Neural cell (in vitro differentiated cells): Measurements from ENCODE around the gene KRTAP10-10. TPM values are rescaled to one million over a fixed set of nuclear protein-coding genes. Genes with fewer than 3 reads are reported as not detected.

Experiments used
- H2AFZ ChIP-seq: fragments of 200-600, 300-800 bp; sonication (generic), shearing (Covaris generic); 2 replicates; pipeline ENCODE4 v1.6.0; 2014; ENCODE audit warnings: low read depth, mild to moderate bottlenecking, antibody characterized with exemption, low read length, moderate library complexity
- H3F3A ChIP-seq: fragments of 200-600 bp; shearing (Covaris generic); 2 replicates; pipeline ENCODE4 v1.6.1; 2016; ENCODE audit warnings: mild to moderate bottlenecking, moderate library complexity, mixed read lengths, antibody characterized with exemption, low read length; ENCODE audit not compliant: insufficient read depth, poor library complexity, severe bottlenecking
- H3K27ac ChIP-seq: fragments of 200-600, 300-800 bp; sonication (generic), shearing (Covaris generic); 2 replicates; pipeline ENCODE4 v1.5.1; 2014; ENCODE audit warnings: mild to moderate bottlenecking, low read length, moderate library complexity
- H3K27me3 ChIP-seq: fragments of 300-800, 200-600 bp; sonication (generic), shearing (Covaris generic); 2 replicates; pipeline ENCODE4 v1.6.0; 2014; ENCODE audit warnings: mild to moderate bottlenecking, low read depth, low read length, moderate library complexity; ENCODE audit not compliant: insufficient read depth
- H3K36me3 ChIP-seq: fragments of 300-800, 200-600 bp; sonication (generic), shearing (Covaris generic); 2 replicates; pipeline ENCODE4 v1.5.1; 2014; ENCODE audit warnings: mild to moderate bottlenecking, antibody characterized with exemption, low read length, moderate library complexity; ENCODE audit not compliant: insufficient read depth
- H3K4me2 ChIP-seq: fragments of 300-800, 200-600 bp; sonication (generic), shearing (Covaris generic); 2 replicates; pipeline ENCODE4 v1.6.0; 2014; ENCODE audit warnings: mild to moderate bottlenecking, low read length
- H3K4me3 ChIP-seq: fragments of 300-800, 200-600 bp; sonication (generic), shearing (Covaris generic); 2 replicates; pipeline ENCODE4 v1.5.1; 2014; ENCODE audit warnings: mild to moderate bottlenecking, low read length, moderate library complexity
- H3K79me2 ChIP-seq: fragments of 200-600 bp; shearing (Covaris generic); replicated peaks from 2 replicates; pipeline ENCODE4 v1.6.0; 2014; ENCODE audit warnings: mild to moderate bottlenecking, low read length, moderate library complexity; ENCODE audit not compliant: insufficient read depth
- H3K9ac ChIP-seq: fragments of 300-800, 200-600 bp; sonication (generic), shearing (Covaris generic); 2 replicates; pipeline ENCODE4 v1.6.1; 2016; ENCODE audit warnings: mild to moderate bottlenecking, low read length, mixed read lengths
- H3K9me2 ChIP-seq: fragments of 200-600 bp; shearing (Covaris generic); 2 replicates; pipeline ENCODE4 v1.6.1; 2016; ENCODE audit warnings: mild to moderate bottlenecking, low read length, mixed read lengths; ENCODE audit not compliant: insufficient read depth
- H3K9me3 ChIP-seq: fragments of 200-600, 300-800 bp; sonication (generic), shearing (Covaris generic); 2 replicates; pipeline ENCODE4 v1.6.1; 2016; ENCODE audit warnings: mild to moderate bottlenecking, mixed run types, low read length, moderate library complexity, mixed read lengths
- H4K20me1 ChIP-seq: fragments of 200-600 bp; shearing (Covaris generic); 2 replicates; pipeline ENCODE4 v1.6.1; 2016; ENCODE audit warnings: mild to moderate bottlenecking, mixed run types; ENCODE audit not compliant: insufficient read depth
- EZH2 ChIP-seq: fragments of 200-600, 300-800 bp; shearing (Covaris generic), sonication (generic); IDR thresholded peaks from 2 replicates; pipeline ENCODE4 v1.6.1; 2014; ENCODE audit warnings: antibody characterized with exemption, low read length, borderline replicate concordance, mild to moderate bottlenecking; ENCODE audit not compliant: insufficient read depth, poor library complexity, severe bottlenecking
- RAD21 ChIP-seq: fragments of 450-650 bp; conservative IDR thresholded peaks from 2 replicates; pipeline ENCODE4 v1.6.1; 2014; ENCODE audit warnings: antibody characterized with exemption, mild to moderate bottlenecking, moderate library complexity
- polyA plus RNA-seq: library from polyadenylated mRNA; depleted of rRNA; stranded (reverse); fragments of >200 nt; gene quantifications from 2 replicates; pipeline ENCODE4 v1.2.3, GENCODE V29; 2014
- small RNA-seq, 3 experiments: library from RNA; depleted of rRNA; stranded (forward); fragments of <200 nt; gene quantifications; one replicate each; pipeline ENCODE3, GENCODE V24; 2012

KRTAP10-10 gene
- polyA plus RNA-seq, 1 donor from 2014 or later, result not detected

DNA sequence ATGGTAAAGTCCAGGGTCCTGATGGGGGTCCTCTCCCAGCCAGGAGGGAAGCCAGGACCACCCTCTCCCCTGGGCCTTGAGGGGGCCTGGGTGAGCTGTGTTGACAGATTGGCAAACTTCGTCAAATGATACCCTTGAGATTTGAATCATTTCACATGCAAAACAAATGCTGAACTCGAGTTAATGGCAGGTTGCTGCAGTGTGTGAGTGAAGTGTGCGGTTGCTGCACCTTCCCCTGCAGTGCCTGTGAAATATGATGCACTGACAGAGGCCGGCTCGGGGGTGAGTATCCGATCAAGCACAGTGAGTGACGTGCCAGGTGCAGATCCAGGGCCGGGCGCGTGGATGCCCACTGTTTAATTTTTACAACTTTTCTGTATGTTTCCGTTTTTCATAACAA, 50.5 kb downstream of the KRTAP10-10 start:
- H3K27ac ChIP-seq, result no peak overlapping the region
- H3K79me2 ChIP-seq, result no peaks in the 10 kb centered on the region
- H2AFZ ChIP-seq, result no peak overlapping the region
- H3K4me2 ChIP-seq, result no peak overlapping the region
- TF ChIP-seq RAD21 (no peak), EZH2 (no peak)
- H3K4me3 ChIP-seq, result no peak overlapping the region
- no peaks in the 10 kb centered on the region for H3K36me3 ChIP-seq
- no peaks in the 10 kb centered on the region for H3F3A ChIP-seq
- H3K9ac ChIP-seq, result no peak overlapping the region
- no peaks in the 10 kb centered on the region for H3K27me3 ChIP-seq
- H3K9me2 ChIP-seq, result no peaks in the 10 kb centered on the region
- no peaks in the 10 kb centered on the region for H4K20me1 ChIP-seq
- H3K9me3 ChIP-seq, result peaks cover 5% of the 10 kb centered on the region

Small RNAs within 50 kb of the gene (small RNA-seq; reads per million reads assigned to genes)
- 0 reads per million in 3 experiments for gene KRTAP12-6P

Other genes starting within 250 kb of the KRTAP10-10 start
- 3.8 and 5.0 TPM in 2 replicates for gene LRRC3, start 181.8 kb upstream of the KRTAP10-10 start, polyA plus RNA-seq
- gene KRTAP10-1, start 97.2 kb upstream of the KRTAP10-10 start, polyA plus RNA-seq, result not detected in 2 replicates
- gene KRTAP10-2, start 85.9 kb upstream of the KRTAP10-10 start, polyA plus RNA-seq, result not detected in 2 replicates
- not detected in 2 replicates for gene KRTAP10-3, start 78.6 kb upstream of the KRTAP10-10 start, polyA plus RNA-seq
- gene KRTAP10-4, start 63.6 kb upstream of the KRTAP10-10 start, polyA plus RNA-seq, result not detected in 2 replicates
- gene KRTAP10-5, start 56.8 kb upstream of the KRTAP10-10 start, polyA plus RNA-seq, result not detected in 2 replicates
- not detected in 2 replicates for gene KRTAP10-6, start 44.9 kb upstream of the KRTAP10-10 start, polyA plus RNA-seq
- gene KRTAP10-7, start 36.8 kb upstream of the KRTAP10-10 start, polyA plus RNA-seq, result not detected in 2 replicates
- not detected in 2 replicates for gene KRTAP10-8, start 25.3 kb upstream of the KRTAP10-10 start, polyA plus RNA-seq
- not detected in 2 replicates for gene KRTAP10-9, start 10.3 kb upstream of the KRTAP10-10 start, polyA plus RNA-seq
- not detected in 2 replicates for gene KRTAP10-11, start 9.1 kb downstream of the KRTAP10-10 start, polyA plus RNA-seq
- gene KRTAP12-4, start 17.3 kb downstream of the KRTAP10-10 start, polyA plus RNA-seq, result not detected in 2 replicates
- not detected in 2 replicates for gene KRTAP12-3, start 20.6 kb downstream of the KRTAP10-10 start, polyA plus RNA-seq
- gene KRTAP12-2, start 29.6 kb downstream of the KRTAP10-10 start, polyA plus RNA-seq, result not detected in 2 replicates
- gene KRTAP12-1, start 44.8 kb downstream of the KRTAP10-10 start, polyA plus RNA-seq, result not detected in 2 replicates
- gene KRTAP10-12, start 59.8 kb downstream of the KRTAP10-10 start, polyA plus RNA-seq, result not detected in 2 replicates
- 0.19 TPM in 1 of 2 replicates, not detected in the other for gene TSPEAR, start 74.2 kb downstream of the KRTAP10-10 start, polyA plus RNA-seq
- 116 and 127 TPM in 2 replicates for gene UBE2G2, start 164.5 kb downstream of the KRTAP10-10 start, polyA plus RNA-seq
- gene SUMO3, start 180.7 kb downstream of the KRTAP10-10 start, polyA plus RNA-seq, result 113 TPM in 2 replicates
- gene PTTG1IP, start 236.3 kb downstream of the KRTAP10-10 start, polyA plus RNA-seq, result 152 and 170 TPM in 2 replicates